ENCODE data around the gene DNAJC27. TPM values are rescaled to one million over a fixed set of nuclear protein-coding genes. Genes with fewer than 3 reads are reported as not detected.

Gene DNAJC27
- polyA plus RNA-seq, 2 of the 4 experiments (the other 2 are of a cell fraction) = 2.6 to 7.8 TPM

DNA sequence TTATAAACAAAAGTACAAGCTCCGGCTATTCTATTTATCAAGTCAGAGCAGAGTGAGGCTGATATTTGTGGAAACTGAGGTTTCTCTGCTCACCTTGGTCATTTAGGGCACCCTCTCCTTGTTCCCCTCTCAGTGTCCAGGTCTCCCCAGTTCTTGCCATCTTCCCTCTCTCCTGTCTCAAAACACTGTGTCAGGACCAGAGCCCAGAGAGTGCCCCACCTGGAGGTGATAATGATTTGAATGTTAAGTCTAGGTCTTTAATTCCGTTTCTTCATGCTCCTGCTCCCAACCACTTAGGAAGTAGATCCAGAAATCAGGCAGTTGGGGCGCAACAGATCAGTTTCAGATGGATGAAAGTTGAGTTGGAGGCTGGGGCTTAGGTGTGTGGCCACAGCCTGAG is 42.5 kb downstream of the DNAJC27 start:
- no peaks in the 10 kb centered on the region for H3K4me1 ChIP-seq
- POLR2A ChIA-PET = no interaction called here
- H3K4me2 ChIP-seq = no peak overlapping the region
- ATAC-seq (peak in 1 of 2 experiments; percentile 38; a peak in 2 of 6 replicates), FAIRE-seq (no peak), DNase-seq (ENCODE audit: low read depth in 1 of 2, low spot score in 1 of 2) (no peak)
- no peak overlapping the region for H3K4me3 ChIP-seq
- TF ChIP-seq JUN (IDR thresholded peaks at IDR 0.05) (no peak), EHF (CRISPR knock-in tag; IDR thresholded peaks at IDR 0.05) (no peak)
- CTCF ChIA-PET = interaction anchor here (1.7 kb wide), 2 partner anchors 11 to 16 kb away, joined by 3 to 5 read pairs; no protein-coding TSS in a partner anchor
- 89% methylated on average over 3 of the region's 3 CpGs for WGBS (ENCODE audit: missing lambda C conversion rate)
- H3K9me3 ChIP-seq = no peaks in the 10 kb centered on the region
- no peak overlapping the region for H3K27ac ChIP-seq

DNA sequence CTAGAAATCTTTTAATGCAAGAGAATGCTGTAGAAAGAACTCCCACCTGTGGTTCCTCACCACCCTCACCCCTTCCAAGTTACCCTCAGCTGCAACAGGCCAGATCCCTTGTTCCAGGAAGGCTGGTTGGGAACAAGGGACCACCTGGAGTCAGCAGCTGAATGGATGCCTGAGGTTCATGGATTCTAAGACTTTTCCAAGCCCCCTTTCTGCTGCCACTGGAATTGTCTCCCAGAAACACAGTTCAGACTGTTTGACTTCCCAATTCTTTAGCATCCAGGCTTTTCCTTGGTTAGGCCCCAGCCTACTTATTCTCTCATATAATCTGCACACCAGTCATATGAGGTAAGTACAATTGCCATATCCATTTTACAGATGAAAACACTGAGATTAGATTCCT is 43.7 kb downstream of the DNAJC27 start:
- no peak for TF ChIP-seq HOXB13 (CRISPR knock-in tag; IDR thresholded peaks at IDR 0.05; ENCODE audit: low read depth)
- TF ChIP-seq RCOR1 (IDR thresholded peaks at IDR 0.05; ENCODE audit: low read depth, low read length) = no peak
- no peak for TF ChIP-seq MAFK (IDR thresholded peaks at IDR 0.05; ENCODE audit: partially characterized antibody)
- TF ChIP-seq ZFP36 (IDR thresholded peaks at IDR 0.05; ENCODE audit: borderline replicate concordance, partially characterized antibody) = no peak
- TF ChIP-seq, protein P1, sequence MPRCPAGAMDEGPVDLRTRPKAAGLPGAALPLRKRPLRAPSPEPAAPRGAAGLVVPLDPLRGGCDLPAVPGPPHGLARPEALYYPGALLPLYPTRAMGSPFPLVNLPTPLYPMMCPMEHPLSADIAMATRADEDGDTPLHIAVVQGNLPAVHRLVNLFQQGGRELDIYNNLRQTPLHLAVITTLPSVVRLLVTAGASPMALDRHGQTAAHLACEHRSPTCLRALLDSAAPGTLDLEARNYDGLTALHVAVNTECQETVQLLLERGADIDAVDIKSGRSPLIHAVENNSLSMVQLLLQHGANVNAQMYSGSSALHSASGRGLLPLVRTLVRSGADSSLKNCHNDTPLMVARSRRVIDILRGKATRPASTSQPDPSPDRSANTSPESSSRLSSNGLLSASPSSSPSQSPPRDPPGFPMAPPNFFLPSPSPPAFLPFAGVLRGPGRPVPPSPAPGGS (IDR thresholded peaks at IDR 0.05) = no peak
- no peak for TF ChIP-seq RARB (CRISPR knock-in tag; IDR thresholded peaks at IDR 0.05)
- no peak for TF ChIP-seq ZC3H11A (IDR thresholded peaks at IDR 0.05)
- TF ChIP-seq NFE2L2 (conservative IDR thresholded peaks at IDR 0.05; ENCODE audit: low read length) = no peak
- no peak for TF ChIP-seq FOSB (CRISPR knock-in tag; IDR thresholded peaks at IDR 0.05)
- no peak for TF ChIP-seq CEBPB (IDR thresholded peaks at IDR 0.05)
- 0 out of 6 replicates have a peak, but pooled peaks of 1 of the 2 experiments have one; percentile 11 for ATAC-seq
- no peak for FAIRE-seq
- H3K4me2 ChIP-seq = no peak overlapping the region
- no peaks in the 10 kb centered on the region for H3K4me1 ChIP-seq
- no peaks in the 10 kb centered on the region for H3K9me3 ChIP-seq
- ChIA-PET POLR2A (no interaction called here), CTCF (no interaction called here)
- no peak overlapping the region for H3K4me3 ChIP-seq
- DNase-seq (ENCODE audit: low read depth in 1 of 2, low spot score in 1 of 2) = no peak
- no peak overlapping the region for H3K27ac ChIP-seq

DNA sequence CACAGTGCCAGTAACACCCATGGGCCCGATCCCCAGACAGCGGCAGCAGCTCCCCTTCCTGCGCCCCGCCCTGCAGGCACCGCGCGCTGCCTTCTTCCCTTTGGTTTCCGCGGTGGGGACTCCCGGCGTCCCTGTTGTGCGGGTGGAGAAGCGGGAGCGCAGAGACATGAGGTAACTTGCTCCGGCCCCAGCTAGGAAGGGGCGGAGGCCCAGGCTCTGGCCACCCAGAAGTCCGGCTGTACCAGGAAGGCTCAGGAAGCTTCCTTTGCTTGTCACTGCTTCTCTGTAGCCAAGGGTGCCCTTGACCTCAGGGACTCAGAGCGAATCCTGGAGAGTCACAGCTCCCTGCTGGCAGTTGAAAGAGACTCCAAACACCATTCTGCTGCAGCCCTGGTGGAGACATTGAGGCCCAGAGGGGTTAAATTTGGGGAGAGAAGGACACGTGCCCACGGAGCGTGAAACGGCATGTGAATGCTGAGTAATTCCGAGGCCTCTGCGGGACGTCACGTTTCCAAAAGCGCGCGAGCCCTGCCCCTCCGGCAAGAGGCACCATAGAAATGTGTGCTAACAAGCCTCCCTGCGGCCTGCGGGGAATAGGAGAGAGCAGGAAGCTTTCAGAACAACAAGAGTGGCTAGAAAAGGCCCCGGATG is 45.0 kb downstream of the DNAJC27 start:
- peak in 1 of 2 experiments; percentile 3; a peak in 1 of 6 replicates for ATAC-seq
- Histone ChIP-seq H3K4me2 (no peak overlapping the region), H3K4me3 (no peak overlapping the region), H3K4me1 (no peaks in the 10 kb centered on the region), H3K27ac (no peak overlapping the region), H3K9me3 (no peaks in the 10 kb centered on the region)
- no peak for TF ChIP-seq KDM1A (IDR thresholded peaks at IDR 0.05; ENCODE audit: low read depth)
- DNase-seq (ENCODE audit: low read depth in 1 of 2, low spot score in 1 of 2) = no peak
- FAIRE-seq = no peak
- ChIA-PET CTCF (interaction anchor here (1.2 to 1.6 kb wide), 2 partner anchors 26 to 36 kb away, joined by 3 to 4 read pairs; no protein-coding TSS in a partner anchor), POLR2A (no interaction called here)
- whole genome bisulfite sequencing (ENCODE audit: missing lambda C conversion rate) = 84% methylated on average over 33 of the region's 33 CpGs

DNA sequence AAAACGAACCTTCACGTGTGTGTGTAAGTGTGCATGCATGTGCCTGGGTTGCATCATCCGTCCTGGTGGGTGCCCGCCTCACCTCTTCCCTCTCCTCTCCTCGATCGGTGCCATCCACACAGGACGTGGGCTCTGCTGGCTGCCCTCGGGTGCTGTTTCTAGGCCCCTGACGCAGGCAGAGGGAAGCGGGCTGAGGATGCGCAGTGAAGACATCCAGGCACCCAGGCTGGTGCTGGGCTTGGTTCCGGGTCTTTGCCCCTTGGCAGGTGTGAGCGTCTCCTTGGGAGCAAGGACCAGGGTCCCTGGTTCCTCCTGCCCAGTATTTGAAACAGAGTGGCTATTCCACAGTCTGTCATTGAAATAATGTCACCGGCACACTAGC is 45.5 kb downstream of the DNAJC27 start:
- H3K4me3 ChIP-seq = no peak overlapping the region
- POLR2A ChIA-PET = no interaction called here
- FAIRE-seq (no peak), ATAC-seq (no peak), DNase-seq (ENCODE audit: low read depth in 1 of 2, low spot score in 1 of 2) (no peak)
- 81% methylated on average over 10 of the region's 14 CpGs for WGBS (ENCODE audit: missing lambda C conversion rate)
- no peak overlapping the region for H3K4me2 ChIP-seq
- CTCF ChIA-PET = interaction anchor here (1.2 to 1.6 kb wide), 2 partner anchors 26 to 36 kb away, joined by 3 to 4 read pairs; no protein-coding TSS in a partner anchor
- no peak overlapping the region for H3K27ac ChIP-seq
- 0 out of 3 replicates have a peak, but pooled peaks cover 2% of the 10 kb centered on the region for H3K4me1 ChIP-seq
- H3K9me3 ChIP-seq = no peaks in the 10 kb centered on the region
- TF ChIP-seq ZFP36 (IDR thresholded peaks at IDR 0.05; ENCODE audit: borderline replicate concordance, partially characterized antibody) = no peak
- no peak for TF ChIP-seq FOXS1 (CRISPR knock-in tag; IDR thresholded peaks at IDR 0.05)
- no peak for TF ChIP-seq EP300 (IDR thresholded peaks at IDR 0.05)
- TF ChIP-seq EHF (CRISPR knock-in tag; IDR thresholded peaks at IDR 0.05) = no peak
- TF ChIP-seq, protein P2, sequence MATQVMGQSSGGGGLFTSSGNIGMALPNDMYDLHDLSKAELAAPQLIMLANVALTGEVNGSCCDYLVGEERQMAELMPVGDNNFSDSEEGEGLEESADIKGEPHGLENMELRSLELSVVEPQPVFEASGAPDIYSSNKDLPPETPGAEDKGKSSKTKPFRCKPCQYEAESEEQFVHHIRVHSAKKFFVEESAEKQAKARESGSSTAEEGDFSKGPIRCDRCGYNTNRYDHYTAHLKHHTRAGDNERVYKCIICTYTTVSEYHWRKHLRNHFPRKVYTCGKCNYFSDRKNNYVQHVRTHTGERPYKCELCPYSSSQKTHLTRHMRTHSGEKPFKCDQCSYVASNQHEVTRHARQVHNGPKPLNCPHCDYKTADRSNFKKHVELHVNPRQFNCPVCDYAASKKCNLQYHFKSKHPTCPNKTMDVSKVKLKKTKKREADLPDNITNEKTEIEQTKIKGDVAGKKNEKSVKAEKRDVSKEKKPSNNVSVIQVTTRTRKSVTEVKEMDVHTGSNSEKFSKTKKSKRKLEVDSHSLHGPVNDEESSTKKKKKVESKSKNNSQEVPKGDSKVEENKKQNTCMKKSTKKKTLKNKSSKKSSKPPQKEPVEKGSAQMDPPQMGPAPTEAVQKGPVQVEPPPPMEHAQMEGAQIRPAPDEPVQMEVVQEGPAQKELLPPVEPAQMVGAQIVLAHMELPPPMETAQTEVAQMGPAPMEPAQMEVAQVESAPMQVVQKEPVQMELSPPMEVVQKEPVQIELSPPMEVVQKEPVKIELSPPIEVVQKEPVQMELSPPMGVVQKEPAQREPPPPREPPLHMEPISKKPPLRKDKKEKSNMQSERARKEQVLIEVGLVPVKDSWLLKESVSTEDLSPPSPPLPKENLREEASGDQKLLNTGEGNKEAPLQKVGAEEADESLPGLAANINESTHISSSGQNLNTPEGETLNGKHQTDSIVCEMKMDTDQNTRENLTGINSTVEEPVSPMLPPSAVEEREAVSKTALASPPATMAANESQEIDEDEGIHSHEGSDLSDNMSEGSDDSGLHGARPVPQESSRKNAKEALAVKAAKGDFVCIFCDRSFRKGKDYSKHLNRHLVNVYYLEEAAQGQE (IDR thresholded peaks at IDR 0.05) = no peak
- TF ChIP-seq PHF8 (IDR thresholded peaks at IDR 0.05; ENCODE audit: borderline replicate concordance, low read depth) = no peak
- no peak for TF ChIP-seq KDM1A (IDR thresholded peaks at IDR 0.05; ENCODE audit: low read depth)
- no peak for TF ChIP-seq RNF2 (IDR thresholded peaks at IDR 0.05; ENCODE audit: borderline replicate concordance, low read depth)
- no peak for TF ChIP-seq CEBPB (IDR thresholded peaks at IDR 0.05)
- no peak for TF ChIP-seq NPAS2 (CRISPR knock-in tag; IDR thresholded peaks at IDR 0.05; ENCODE audit: borderline replicate concordance)
- TF ChIP-seq CHD4 (IDR thresholded peaks at IDR 0.05; ENCODE audit: borderline replicate concordance) = no peak
- no peak for TF ChIP-seq MYC (IDR thresholded peaks at IDR 0.05; ENCODE audit: borderline replicate concordance, low read length)
- no peak for TF ChIP-seq ESRRA (IDR thresholded peaks at IDR 0.05; ENCODE audit: borderline replicate concordance, low read length)
- no peak for TF ChIP-seq FOSB (CRISPR knock-in tag; IDR thresholded peaks at IDR 0.05)
- TF ChIP-seq, protein P3, sequence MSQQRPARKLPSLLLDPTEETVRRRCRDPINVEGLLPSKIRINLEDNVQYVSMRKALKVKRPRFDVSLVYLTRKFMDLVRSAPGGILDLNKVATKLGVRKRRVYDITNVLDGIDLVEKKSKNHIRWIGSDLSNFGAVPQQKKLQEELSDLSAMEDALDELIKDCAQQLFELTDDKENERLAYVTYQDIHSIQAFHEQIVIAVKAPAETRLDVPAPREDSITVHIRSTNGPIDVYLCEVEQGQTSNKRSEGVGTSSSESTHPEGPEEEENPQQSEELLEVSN (IDR thresholded peaks at IDR 0.05; ENCODE audit: borderline replicate concordance, low read depth) = no peak

Data from A549 (cell line).